GM12878 (cell line): Measurements from ENCODE around the gene TBC1D5. TPM values are rescaled to one million over a fixed set of nuclear protein-coding genes. Genes with fewer than 3 reads are reported as not detected.

Experiments used
- ATAC-seq: fragments of 200-7000 bp; cut with Tn5 transposase; 3 replicates; pipeline ENCODE4 v1.9.1; 2020; ENCODE audit warnings: mild to moderate bottlenecking, moderate library complexity
- BruUV-seq: library from RNA; stranded (reverse); fragments of 400-500 nt; replicated peaks from 2 replicates; lab custom pipeline; 2021; lab: Mats Ljungman, UMichigan
- CTCF ChIA-PET: fragments of 300-600 bp; sonication (Branson Sonifier 250); formaldehyde crosslinking; extraction: SDS; loops from one replicate; lab custom pipeline; 2021; ENCODE audit warnings: inconsistent platforms; lab: Yijun Ruan, JAX
- POLR2A ChIA-PET: fragments of 350-600 bp; formaldehyde crosslinking; extraction: SDS; loops from one replicate; lab custom pipeline; 2021; ENCODE audit warnings: inconsistent platforms; lab: Charles Lee
- RAD21 ChIA-PET: fragments of 300-600 bp; sonication (Branson Sonifier 250); formaldehyde crosslinking; loops from one replicate; lab custom pipeline; 2023; ENCODE audit warnings: antibody characterized with exemption; ENCODE audit not compliant: unreplicated experiment; lab: Charles Lee
- SMC1A ChIA-PET: fragments of 300-600 bp; sonication (Branson Sonifier 250); formaldehyde crosslinking; loops from one replicate; lab custom pipeline; 2023; ENCODE audit not compliant: unreplicated experiment, uncharacterized antibody; lab: Charles Lee
- DNase-seq: peaks from one replicate; pipeline ENCODE4 v3.0.0-alpha.2; 2011; ENCODE audit warnings: low read depth, low spot score
- FAIRE-seq: peaks from 3 replicates; lab custom pipeline; 2011; peaks lifted over from hg19 to GRCh38; lab: Jason Lieb, UNC
- H2AFZ ChIP-seq: 2 replicates; pipeline ENCODE4 v1.6.0; 2011; ENCODE audit warnings: low read depth, low read length, control low read depth; ENCODE audit not compliant: control insufficient read depth
- H3K27ac ChIP-seq: 2 replicates; pipeline ENCODE4 v1.5.1; 2011; ENCODE audit warnings: control low read depth; ENCODE audit not compliant: control insufficient read depth, insufficient read depth
- H3K27me3 ChIP-seq, 2 experiments: replicated peaks in 1 of 2; 2 replicates each; pipeline versions ENCODE4 v1.6.0 to v1.6.1; 2011; ENCODE audit warnings: low read length in 1 of 2; ENCODE audit not compliant: control insufficient read depth in 2 of 2, insufficient read depth in 2 of 2
- H3K36me3 ChIP-seq, 2 experiments: 2 replicates each; pipeline ENCODE4 v1.5.1; 2011; ENCODE audit warnings: low read length in 1 of 2; ENCODE audit not compliant: control insufficient read depth in 2 of 2, insufficient read depth in 2 of 2
- H3K4me1 ChIP-seq: 2 replicates; pipeline ENCODE4 v1.6.1; 2011; ENCODE audit warnings: mild to moderate bottlenecking, low read length, moderate library complexity, mixed read lengths; ENCODE audit not compliant: control insufficient read depth, insufficient read depth
- H3K4me2 ChIP-seq: 2 replicates; pipeline ENCODE4 v1.6.0; 2011; ENCODE audit warnings: control low read depth; ENCODE audit not compliant: control insufficient read depth, insufficient read depth
- H3K4me3 ChIP-seq: fragments of 200-600 bp; sonication (generic); 2 replicates; pipeline ENCODE4 v1.5.1; 2016
- H3K79me2 ChIP-seq: 2 replicates; pipeline ENCODE4 v1.6.0; 2011; ENCODE audit warnings: low read length; ENCODE audit not compliant: control insufficient read depth, insufficient read depth
- H3K9ac ChIP-seq: 2 replicates; pipeline ENCODE4 v1.8.0; 2011; ENCODE audit warnings: low read length, control low read depth, mixed read lengths; ENCODE audit not compliant: control insufficient read depth, insufficient read depth
- H3K9me3 ChIP-seq: replicated peaks from 3 replicates; pipeline ENCODE4 v1.5.1; 2011; ENCODE audit warnings: mild to moderate bottlenecking, low read length; ENCODE audit not compliant: control insufficient read depth, insufficient read depth
- H4K20me1 ChIP-seq: 2 replicates; pipeline ENCODE4 v1.6.0; 2011; ENCODE audit not compliant: control insufficient read depth, insufficient read depth
- BCL3 ChIP-seq: IDR thresholded peaks from 2 replicates; pipeline ENCODE4 v1.6.1; 2011; ENCODE audit warnings: borderline replicate concordance, low read depth, mild to moderate bottlenecking, moderate library complexity, low read length; ENCODE audit not compliant: insufficient read depth, poor library complexity, severe bottlenecking
- CBX5 ChIP-seq: sonication (generic); IDR thresholded peaks from 2 replicates; pipeline ENCODE4 v1.6.1; 2016; ENCODE audit warnings: low read depth, moderate library complexity, mild to moderate bottlenecking, inconsistent platforms
- CHD2 ChIP-seq: IDR thresholded peaks from 2 replicates; pipeline ENCODE4 v1.6.1; 2011; ENCODE audit warnings: low read depth, low read length, improper control_type of control experiment, borderline replicate concordance
- E2F8 ChIP-seq: fragments of 450-650 bp; IDR thresholded peaks from 2 replicates; pipeline ENCODE4 v1.6.1; 2018; ENCODE audit warnings: mild to moderate bottlenecking, low read depth, moderate library complexity; ENCODE audit not compliant: partially characterized antibody
- EED ChIP-seq: sonication (generic); IDR thresholded peaks from 2 replicates; pipeline ENCODE4 v1.6.1; 2016; ENCODE audit warnings: antibody characterized with exemption, low read depth
- MEF2B ChIP-seq: fragments of 450-650 bp; IDR thresholded peaks from 2 replicates; pipeline ENCODE4 v1.6.1; 2018; ENCODE audit warnings: mild to moderate bottlenecking, moderate library complexity; ENCODE audit not compliant: partially characterized antibody, poor library complexity, severe bottlenecking
- MXI1 ChIP-seq: fragments of 150-350 bp; IDR thresholded peaks from 2 replicates; pipeline ENCODE4 v1.6.1; 2011; ENCODE audit warnings: low read depth, mild to moderate bottlenecking, inconsistent platforms, low read length, improper control_type of control experiment
- RAD21 ChIP-seq: IDR thresholded peaks from 2 replicates; pipeline ENCODE4 v1.6.1; 2011; ENCODE audit warnings: mild to moderate bottlenecking, low read depth, low read length, moderate library complexity; ENCODE audit not compliant: insufficient read depth
- SREBF1 ChIP-seq: IDR thresholded peaks from 2 replicates; pipeline ENCODE4 v1.6.1; 2012; ENCODE audit warnings: mild to moderate bottlenecking, low read length
- TBL1XR1 ChIP-seq: IDR thresholded peaks from 2 replicates; pipeline ENCODE4 v1.6.1; 2012; ENCODE audit warnings: low read depth, low read length, improper control_type of control experiment
- ZBTB4 ChIP-seq: fragments of 450-650 bp; formaldehyde crosslinking; IDR thresholded peaks from 2 replicates; pipeline ENCODE4 v1.4.0; 2022; ENCODE audit warnings: mild to moderate bottlenecking, moderate library complexity
- ZNF207 ChIP-seq: fragments of 450-650 bp; IDR thresholded peaks from 2 replicates; pipeline ENCODE4 v1.6.1; 2014; ENCODE audit warnings: antibody characterized with exemption, mild to moderate bottlenecking, borderline replicate concordance
- WGBS: methylation state at CpG from one replicate; pipeline ENCODE4 v1.1.6; 2016; ENCODE audit warnings: low lambda C conversion rate; ENCODE audit not compliant: insufficient replicate concordance, insufficient coverage; ENCODE audit errors: missing lambda C conversion rate; 5-methylcytosine and 5-hydroxymethylcytosine counted together
- in situ Hi-C: fragments of 300-500 bp; cut with MboI; formaldehyde crosslinking; loops from 9 replicates; pipeline ENCODE4 v1.14.3; 2018; ENCODE audit warnings: mixed read lengths
- intact Hi-C: fragments of 100-400 bp; cut with micrococcal nuclease; formaldehyde crosslinking; loops from one replicate; pipeline ENCODE4 v1.14.2; 2022; ENCODE audit not compliant: unreplicated experiment
- polyA plus RNA-seq, 11 experiments: library from polyadenylated mRNA; depleted of rRNA in 4 of 11; unstranded in 6 of 11; stranded (reverse) in 5 of 11; fragments of >200 nt; fragmentation: Nextera tagmentation in 4 of 11; fragmentation: Illumina TruSeq in 1 of 11; extraction: Ambion mirVana in 4 of 11; extraction: Trizol in 1 of 11; gene quantifications; 1 replicate in 1 of 11; 2 replicates in 10 of 11; pipeline versions ENCODE4 v1.2.1 to v1.2.3, GENCODE V29; 2011 to 2016; ENCODE audit warnings: inconsistent platforms in 2 of 11, missing spikeins in 2 of 11, low read depth in 1 of 11
- total RNA-seq, 4 experiments: library from RNA; depleted of rRNA in 3 of 4; stranded (reverse); fragments of >200 nt in 3 of 4; fragmentation: Illumina TruSeq in 1 of 4; extraction: Trizol in 1 of 4; gene quantifications; 2 replicates each; pipeline versions ENCODE4 v1.2.1 to v1.2.3, GENCODE V29; 2013 to 2021

Gene TBC1D5
- total and polyA plus RNA-seq, 10 of the 15 experiments (the other 5 are each of a cell fraction or from before 2014, with no cell fraction given), result 5.5 to 61.0 (median 43.8) TPM

GRCh38 chr3:17678116-17678741 is 64.2 kb downstream of the TBC1D5 start (continued):
- no peak for TF ChIP-seq ZNF207
- 0 out of 2 replicates have a peak, but pooled peaks have one; percentile 23 for TF ChIP-seq EED
- no peak for TF ChIP-seq E2F8
- TF ChIP-seq RAD21, result no peak
- no peak for TF ChIP-seq MXI1

GRCh38 chr3:17674082-17674686 is 68.2 kb downstream of the TBC1D5 start:
- ChIA-PET POLR2A (no interaction called here), CTCF (interaction anchor here (1.4 kb wide), 1 partner anchor 29 kb away, joined by 3 read pairs; no protein-coding TSS in a partner anchor), RAD21 (no interaction called here), SMC1A (no interaction called here)
- BruUV-seq, result no TSS peak
- ATAC-seq (no peak), DNase-seq (no peak), FAIRE-seq (no peak)
- Histone ChIP-seq H3K36me3 (no peaks in the 10 kb centered on the region), H3K4me1 (no peaks in the 10 kb centered on the region), H4K20me1 (no peaks in the 10 kb centered on the region), H3K27me3 (no peaks in the 10 kb centered on the region), H3K27ac (no peak overlapping the region), H3K79me2 (no peaks in the 10 kb centered on the region; the same call in 1 of the 2 replicates), H3K9me3 (no peaks in the 10 kb centered on the region; the same call in 2 of the 3 replicates), H2AFZ (no peak overlapping the region), H3K4me3 (no peak overlapping the region), H3K4me2 (no peak overlapping the region), H3K9ac (no peak overlapping the region)
- intact Hi-C loops, result no loop called here
- in situ Hi-C loops, result no loop called here
- no peak for TF ChIP-seq SREBF1
- no peak for TF ChIP-seq ZBTB4 (CRISPR knock-in tag)
- TF ChIP-seq ZNF207, result no peak
- TF ChIP-seq CHD2, result no peak
- no peak for TF ChIP-seq MEF2B
- TF ChIP-seq CBX5, result no peak
- TF ChIP-seq BCL3, result no peak
- TF ChIP-seq TBL1XR1, result no peak
- no peak for TF ChIP-seq MXI1
- WGBS, result 77% methylated on average over 2 of the region's 2 CpGs
